CD4-positive, alpha-beta T cell (primary cell): ENCODE results near the gene MAGI1. TPM values are rescaled to one million over a fixed set of nuclear protein-coding genes. Genes with fewer than 3 reads are reported as not detected.

Experiments used
- ATAC-seq: fragments of 200-7000 bp; cut with Tn5 transposase; one replicate; pipeline ENCODE4 v1.10.0; 2022; ENCODE audit warnings: mild to moderate bottlenecking; ENCODE audit not compliant: poor library complexity
- CTCF ChIA-PET: fragments of 350-600 bp; sonication (Branson Sonifier 250); formaldehyde crosslinking; loops from one replicate; lab custom pipeline; 2021; ENCODE audit warnings: antibody characterized with exemption, inconsistent platforms; lab: Charles Lee
- POLR2A ChIA-PET: fragments of 350-600 bp; sonication (Branson Sonifier 250); formaldehyde crosslinking; loops from one replicate; lab custom pipeline; 2021; ENCODE audit warnings: antibody characterized with exemption, inconsistent platforms; lab: Charles Lee
- DNase-seq, 14 experiments: peaks; one replicate each; pipeline ENCODE4 v3.0.0-alpha.2; 2013 to 2020; ENCODE audit warnings: mixed read lengths in 2 of 14
- H3K27ac ChIP-seq, 2 donors: one replicate each; pipeline versions ENCODE4 v1.5.1 to v1.7.0; 2013; ENCODE audit warnings: low read length in 2 of 2, low read depth in 1 of 2, mild to moderate bottlenecking in 1 of 2
- H3K27me3 ChIP-seq, 2 experiments: 1 replicate in 1 of 2; 2 replicates in 1 of 2; pipeline versions ENCODE4 v1.6.1 to v1.7.0; 2013; ENCODE audit warnings: low read length in 2 of 2, control low read depth in 1 of 2, mild to moderate bottlenecking in 1 of 2, moderate library complexity in 1 of 2; ENCODE audit not compliant: insufficient read depth in 2 of 2, control insufficient read depth in 1 of 2
- H3K36me3 ChIP-seq: one replicate; pipeline ENCODE4 v1.6.1; 2013; ENCODE audit warnings: low read length, control low read depth; ENCODE audit not compliant: insufficient read depth
- H3K4me1 ChIP-seq: one replicate; pipeline ENCODE4 v1.6.1; 2013; ENCODE audit warnings: low read length, control low read depth; ENCODE audit not compliant: insufficient read depth
- H3K4me3 ChIP-seq: one replicate; pipeline ENCODE4 v1.5.1; 2013; ENCODE audit warnings: mild to moderate bottlenecking, low read length, moderate library complexity
- H3K9me3 ChIP-seq, 2 experiments: 1 replicate in 1 of 2; 2 replicates in 1 of 2; pipeline versions ENCODE4 v1.6.1 to v1.7.0; 2013; ENCODE audit warnings: low read length in 2 of 2, mild to moderate bottlenecking in 2 of 2, control low read depth in 1 of 2, moderate library complexity in 1 of 2; ENCODE audit not compliant: control insufficient read depth in 1 of 2, insufficient read depth in 1 of 2
- H3K27ac Mint-ChIP-seq: one replicate; pipeline ENCODE4 v1.8.0; 2020; ENCODE audit warnings: mixed read lengths
- H3K27me3 Mint-ChIP-seq: one replicate; pipeline ENCODE4 v1.8.0; 2021; ENCODE audit warnings: mixed read lengths
- H3K36me3 Mint-ChIP-seq: one replicate; pipeline ENCODE4 v1.8.0; 2021; ENCODE audit warnings: low read depth, mixed read lengths
- H3K4me1 Mint-ChIP-seq: one replicate; pipeline ENCODE4 v1.8.0; 2021; ENCODE audit warnings: low read depth, mixed read lengths
- H3K4me3 Mint-ChIP-seq: one replicate; pipeline ENCODE4 v1.8.0; 2020; ENCODE audit warnings: mild to moderate bottlenecking, mixed read lengths
- H3K9me3 Mint-ChIP-seq: one replicate; pipeline ENCODE4 v1.8.0; 2020; ENCODE audit warnings: mixed read lengths
- CTCF ChIP-seq: fragments of 200-600 bp; IDR thresholded peaks from one replicate; pipeline ENCODE4 v1.8.0; 2022; ENCODE audit warnings: antibody characterized with exemption, mild to moderate bottlenecking
- intact Hi-C, 2 experiments: fragments of 100-400 bp; cut with DNase I in 1 of 2; cut with micrococcal nuclease in 1 of 2; formaldehyde crosslinking; loops; one replicate each; pipeline versions ENCODE4 v1.15.1 to v1.9.0; 2023 to 2025; cut with DNase I, micrococcal nuclease
- total RNA-seq, 174 experiments: library from RNA in 2 of 174; stranded (reverse) in 2 of 174; gene quantifications; one replicate each; pipeline ENCODE4 v1.2.3 and lab custom pipeline; 2021 to 2026

The MAGI1 gene
- total RNA-seq, 2 experiments from 2014 or later, result not detected

- POLR2A ChIA-PET, result no interaction called here
- no peaks in the 10 kb centered on the region for H3K4me1 ChIP-seq
- Mint-ChIP-seq H3K9me3 (no peaks in the 10 kb centered on the region), H3K36me3 (no peaks in the 10 kb centered on the region), H3K27ac (no peak overlapping the region), H3K4me3 (no peak overlapping the region), H3K4me1 (no peaks in the 10 kb centered on the region), H3K27me3 (peaks cover 4% of the 10 kb centered on the region)
- intact Hi-C loops, result no loop called here
- no peak for ATAC-seq
- H3K36me3 ChIP-seq, result no peaks in the 10 kb centered on the region
- no peak overlapping the region for H3K27ac ChIP-seq
- DNase-seq, result no peak
- TF ChIP-seq CTCF, result no peak
- no peaks in the 10 kb centered on the region for H3K27me3 ChIP-seq
- no peaks in the 10 kb centered on the region for H3K9me3 ChIP-seq
- CTCF ChIA-PET, result no interaction called here
- no peak overlapping the region for H3K4me3 ChIP-seq
These were observed 64.2 kb downstream of the MAGI1 start for GRCh38 chr3:65974509-65974908.

- ChIA-PET CTCF (no interaction called here), POLR2A (no interaction called here)
- DNase-seq (no peak), ATAC-seq (no peak)
- no peak overlapping the region for H3K4me3 ChIP-seq
- no peaks in the 10 kb centered on the region for H3K27me3 ChIP-seq
- intact Hi-C loops, result no loop called here
- Mint-ChIP-seq H3K9me3 (no peaks in the 10 kb centered on the region), H3K4me3 (no peak overlapping the region), H3K4me1 (no peaks in the 10 kb centered on the region), H3K27me3 (no peaks in the 10 kb centered on the region), H3K36me3 (no peaks in the 10 kb centered on the region), H3K27ac (no peak overlapping the region)
- no peaks in the 10 kb centered on the region for H3K36me3 ChIP-seq
- no peaks in the 10 kb centered on the region for H3K9me3 ChIP-seq
- H3K27ac ChIP-seq, result no peak overlapping the region
- TF ChIP-seq CTCF, result no peak
- H3K4me1 ChIP-seq, result no peaks in the 10 kb centered on the region
These were observed 66.0 kb downstream of the MAGI1 start for GRCh38 chr3:65972765-65973164.

GRCh38 chr3:65971293-65972252 is 67.1 kb downstream of the MAGI1 start:
- POLR2A ChIA-PET, result no interaction called here
- intact Hi-C loops, result no loop called here
- no peak for ATAC-seq
- no peaks in the 10 kb centered on the region for H3K4me1 ChIP-seq
- Mint-ChIP-seq H3K27me3 (no peaks in the 10 kb centered on the region), H3K27ac (no peak overlapping the region), H3K36me3 (no peaks in the 10 kb centered on the region), H3K9me3 (no peaks in the 10 kb centered on the region), H3K4me1 (no peaks in the 10 kb centered on the region), H3K4me3 (no peak overlapping the region)
- H3K27me3 ChIP-seq, result no peaks in the 10 kb centered on the region
- CTCF ChIA-PET, result no interaction called here
- no peak for TF ChIP-seq CTCF
- no peak overlapping the region for H3K27ac ChIP-seq
- H3K36me3 ChIP-seq, result no peaks in the 10 kb centered on the region
- DNase-seq, result no peak
- no peak overlapping the region for H3K4me3 ChIP-seq
- no peaks in the 10 kb centered on the region for H3K9me3 ChIP-seq
